NCI-H446 treated with DMSO at 0.1 percent for 48 hours (cell line): Measurements from ENCODE around the gene ARL13B.

ENCODE experiments used
- DNase-seq: peaks from one replicate; lab custom pipeline; 2025; lab: John Stamatoyannopoulos, UW

Gene ARL13B

DNA sequence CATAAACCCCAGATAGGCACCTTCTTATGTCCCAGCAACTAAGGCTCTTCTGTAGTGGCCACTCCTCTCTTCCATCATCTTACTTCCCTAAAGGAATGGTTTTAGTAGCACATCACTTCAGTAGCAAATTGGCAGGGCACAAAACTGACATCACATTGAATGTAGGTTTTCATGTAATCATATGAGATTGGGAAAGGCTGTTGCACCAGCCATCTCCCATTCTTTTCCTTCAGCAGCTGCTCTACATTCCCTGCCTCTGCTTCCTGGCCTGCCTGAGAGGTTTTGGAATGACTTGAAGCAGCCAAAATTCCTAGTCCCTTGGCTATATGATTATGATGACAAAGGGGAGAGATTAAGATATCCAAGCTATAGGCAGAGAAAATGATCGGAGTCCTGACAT, 119.4 kb downstream of the ARL13B start:
- DNase-seq = no peak

DNA sequence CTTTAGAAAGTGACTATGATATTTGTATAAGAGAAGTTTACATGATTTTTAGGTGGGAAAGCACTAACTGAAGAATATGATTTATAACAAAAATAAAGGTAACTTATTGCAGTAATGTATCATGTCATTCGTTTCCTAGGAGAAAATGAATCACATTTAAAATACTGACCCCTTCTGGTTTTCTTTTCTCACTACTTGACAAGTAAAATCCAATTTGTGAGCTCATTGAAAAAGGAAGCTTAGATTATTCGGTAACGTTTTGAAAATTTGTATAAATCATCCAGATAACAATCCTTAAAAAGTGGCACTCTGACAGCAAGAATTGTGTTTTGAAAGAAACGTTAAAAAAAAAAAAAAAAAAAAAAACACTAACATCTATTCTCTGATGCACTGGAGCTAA, 121.9 kb downstream of the ARL13B start:
- DNase-seq = no peak
